CD14-positive monocyte (primary cell): Measurements from ENCODE around the gene EFL1. TPM values are rescaled to one million over a fixed set of nuclear protein-coding genes. Genes with fewer than 3 reads are reported as not detected.

ENCODE experiments used
- DNase-seq, 3 donors: peaks; one replicate each; pipeline ENCODE4 v3.0.0-alpha.2; 2011 to 2022
- H2AFZ ChIP-seq: 2 replicates; pipeline ENCODE4 v1.6.0; 2012; ENCODE audit warnings: mild to moderate bottlenecking, low read depth, low read length, inconsistent platforms; ENCODE audit not compliant: insufficient read depth, poor library complexity, severe bottlenecking
- H3K27ac ChIP-seq, 2 donors: 1 replicate in 1 of 2; 2 replicates in 1 of 2; pipeline ENCODE4 v1.5.1; 2012 to 2013; ENCODE audit warnings: low read length in 2 of 2, control low read depth in 1 of 2, inconsistent platforms in 1 of 2, low read depth in 1 of 2, mild to moderate bottlenecking in 1 of 2
- H3K27me3 ChIP-seq, 2 donors: one replicate each; pipeline versions ENCODE4 v1.6.0 to v1.6.1; 2011 to 2013; ENCODE audit warnings: low read length in 2 of 2; ENCODE audit not compliant: control insufficient read depth in 2 of 2, insufficient read depth in 2 of 2
- H3K36me3 ChIP-seq, 2 donors: replicated peaks in 1 of 2; 1 replicate in 1 of 2; 2 replicates in 1 of 2; pipeline versions ENCODE4 v1.5.1 to v1.6.1; 2012 to 2013; ENCODE audit warnings: low read length in 2 of 2, control low read depth in 1 of 2, inconsistent platforms in 1 of 2, mild to moderate bottlenecking in 1 of 2; ENCODE audit not compliant: insufficient read depth in 2 of 2, control insufficient read depth in 1 of 2
- H3K4me1 ChIP-seq, 2 donors: 1 replicate in 1 of 2; 2 replicates in 1 of 2; pipeline versions ENCODE4 v1.5.1 to v1.6.1; 2012 to 2013; ENCODE audit warnings: low read length in 2 of 2, control low read depth in 1 of 2, inconsistent platforms in 1 of 2, mild to moderate bottlenecking in 1 of 2, moderate library complexity in 1 of 2; ENCODE audit not compliant: insufficient read depth in 2 of 2, control insufficient read depth in 1 of 2
- H3K4me2 ChIP-seq: replicated peaks from 2 replicates; pipeline ENCODE3; 2012; ENCODE audit warnings: low read length, moderate library complexity, mild to moderate bottlenecking; ENCODE audit not compliant: poor library complexity, severe bottlenecking; ENCODE audit errors: extremely low read depth
- H3K4me3 ChIP-seq, 3 experiments: fragments of 200-600 bp in 1 of 3; sonication (generic) in 1 of 3; replicated peaks in 1 of 3; 1 replicate in 2 of 3; 2 replicates in 1 of 3; pipeline ENCODE4 v1.5.1; 2011 to 2013; ENCODE audit warnings: low read length in 3 of 3, mild to moderate bottlenecking in 3 of 3, control low read depth in 2 of 3, low read depth in 2 of 3, inconsistent platforms in 1 of 3, moderate library complexity in 1 of 3
- H3K79me2 ChIP-seq: 2 replicates; pipeline ENCODE4 v1.6.0; 2012; ENCODE audit warnings: mild to moderate bottlenecking, control low read depth, inconsistent platforms, low read length, moderate library complexity; ENCODE audit not compliant: insufficient read depth
- H3K9ac ChIP-seq: 2 replicates; pipeline ENCODE4 v1.6.0; 2017; ENCODE audit warnings: low read length, mild to moderate bottlenecking; ENCODE audit not compliant: insufficient read depth, poor library complexity, severe bottlenecking
- H3K9me3 ChIP-seq, 2 donors: replicated peaks in 1 of 2; 1 replicate in 1 of 2; 2 replicates in 1 of 2; pipeline versions ENCODE4 v1.5.1 to v1.6.1; 2012 to 2013; ENCODE audit warnings: low read length in 2 of 2, control low read depth in 1 of 2; ENCODE audit not compliant: control insufficient read depth in 1 of 2, insufficient read depth in 1 of 2
- H4K20me1 ChIP-seq: 2 replicates; pipeline ENCODE4 v1.6.0; 2012; ENCODE audit warnings: mild to moderate bottlenecking, low read length, control low read depth, moderate library complexity; ENCODE audit not compliant: insufficient read depth
- H3K27ac Mint-ChIP-seq, 7 donors: one replicate each; pipeline ENCODE4 v1.8.0; 2020; ENCODE audit warnings: mild to moderate bottlenecking in 7 of 7, mixed read lengths in 7 of 7, moderate library complexity in 6 of 7, inconsistent platforms in 2 of 7
- H3K27me3 Mint-ChIP-seq, 3 donors: one replicate each; pipeline ENCODE4 v1.8.0; 2021 to 2022; ENCODE audit warnings: low read depth in 3 of 3, mild to moderate bottlenecking in 3 of 3, mixed read lengths in 3 of 3, moderate library complexity in 3 of 3, inconsistent platforms in 1 of 3
- H3K36me3 Mint-ChIP-seq, 2 donors: one replicate each; pipeline ENCODE4 v1.8.0; 2020; ENCODE audit warnings: mixed read lengths in 2 of 2, inconsistent platforms in 1 of 2, mild to moderate bottlenecking in 1 of 2
- H3K4me1 Mint-ChIP-seq: one replicate; pipeline ENCODE4 v1.8.0; 2020; ENCODE audit warnings: mild to moderate bottlenecking, mixed read lengths
- H3K4me3 Mint-ChIP-seq, 2 donors: one replicate each; pipeline ENCODE4 v1.8.0; 2020; ENCODE audit warnings: mild to moderate bottlenecking in 2 of 2, mixed read lengths in 2 of 2, moderate library complexity in 1 of 2
- H3K9me3 Mint-ChIP-seq, 7 donors: one replicate each; pipeline ENCODE4 v1.8.0; 2020 to 2022; ENCODE audit warnings: mixed read lengths in 7 of 7, mild to moderate bottlenecking in 6 of 7, moderate library complexity in 6 of 7, inconsistent platforms in 2 of 7
- CTCF ChIP-seq: fragments of 200-600 bp; IDR thresholded peaks from one replicate; pipeline ENCODE4 v1.8.0; 2022; ENCODE audit warnings: antibody characterized with exemption, mild to moderate bottlenecking
- WGBS: methylation state at CpG from one replicate; pipeline ENCODE4 v1.1.5; 2013; ENCODE audit warnings: missing lambda C conversion rate; ENCODE audit not compliant: insufficient coverage; 5-methylcytosine and 5-hydroxymethylcytosine counted together
- intact Hi-C, 2 donors: fragments of 100-400 bp; cut with micrococcal nuclease; formaldehyde crosslinking; loops; one replicate each; pipeline versions ENCODE4 v1.15.0 to v1.15.1; 2023
- polyA plus RNA-seq, 3 donors: library from polyadenylated mRNA; depleted of rRNA in 1 of 3; unstranded in 2 of 3; stranded (reverse) in 1 of 3; fragments of 300-500 nt in 2 of 3; fragments of >200 nt in 1 of 3; fragmentation: Illumina TruSeq in 2 of 3; gene quantifications; 1 replicate in 2 of 3; 2 replicates in 1 of 3; pipeline ENCODE4 v1.2.3, GENCODE V29; 2012 to 2021

EFL1 gene
- polyA plus RNA-seq, 3 donors, result 5.2 to 10.0 (median 7.1) TPM

- no peak overlapping the region for H3K4me3 ChIP-seq
- H3K27ac ChIP-seq, result no peak overlapping the region
- H3K79me2 ChIP-seq, result no peaks in the 10 kb centered on the region
- H3K4me3 Mint-ChIP-seq, result no peak overlapping the region
- H3K4me1 ChIP-seq, result no peaks in the 10 kb centered on the region
- no peak for DNase-seq
- H4K20me1 ChIP-seq, result no peaks in the 10 kb centered on the region
- no peak overlapping the region for H3K9ac ChIP-seq
- no peaks in the 10 kb centered on the region for H3K27me3 ChIP-seq
- H3K36me3 ChIP-seq, result no peaks in the 10 kb centered on the region
- H3K9me3 ChIP-seq, result peaks cover 0 to 4% of the 10 kb centered on the region in 2 donors
- peaks cover 0 to 5% (median 2%) of the 10 kb centered on the region in 3 donors for H3K27me3 Mint-ChIP-seq
- H2AFZ ChIP-seq, result no peak overlapping the region
- no peaks in the 10 kb centered on the region for H3K4me1 Mint-ChIP-seq
- TF ChIP-seq CTCF, result no peak
- no peaks in the 10 kb centered on the region for H3K36me3 Mint-ChIP-seq
- peak overlapping the region in 1 of 7 donors; percentile 4 for H3K27ac Mint-ChIP-seq
- H3K4me2 ChIP-seq, result no peak overlapping the region
- H3K9me3 Mint-ChIP-seq, result peaks cover 4 to 9% (median 6%) of the 10 kb centered on the region in 7 donors
- intact Hi-C loops, result no loop called here
- 92% methylated on average over 16 of the region's 16 CpGs for WGBS
These were observed 44.5 kb upstream of the EFL1 start for GRCh38 chr15:82306791-82307713.

- H3K9me3 Mint-ChIP-seq, result peaks cover 3 to 5% (median 4%) of the 10 kb centered on the region in 7 donors
- peaks cover 0 to 4% of the 10 kb centered on the region in 2 donors for H3K9me3 ChIP-seq
- no peaks in the 10 kb centered on the region for H3K4me1 Mint-ChIP-seq
- H3K4me3 Mint-ChIP-seq, result no peak overlapping the region
- 96% methylated on average over 6 of the region's 7 CpGs for WGBS
- H3K4me2 ChIP-seq, result no peak overlapping the region
- no peak overlapping the region for H3K9ac ChIP-seq
- no peaks in the 10 kb centered on the region for H4K20me1 ChIP-seq
- TF ChIP-seq CTCF, result no peak
- no peaks in the 10 kb centered on the region for H3K36me3 Mint-ChIP-seq
- H3K27ac Mint-ChIP-seq, result no peak overlapping the region
- no peak overlapping the region for H2AFZ ChIP-seq
- no peak overlapping the region for H3K27ac ChIP-seq
- no peak overlapping the region for H3K4me3 ChIP-seq
- no peaks in the 10 kb centered on the region for H3K36me3 ChIP-seq
- intact Hi-C loops, result no loop called here
- DNase-seq, result no peak
- H3K4me1 ChIP-seq, result no peaks in the 10 kb centered on the region
- peaks cover 0 to 3% (median 2%) of the 10 kb centered on the region in 3 donors for H3K27me3 Mint-ChIP-seq
- no peaks in the 10 kb centered on the region for H3K79me2 ChIP-seq
- no peaks in the 10 kb centered on the region for H3K27me3 ChIP-seq
These were observed 43.1 kb upstream of the EFL1 start for GRCh38 chr15:82305621-82306048.
